CD4-positive, alpha-beta memory T cell (primary cell): ENCODE measurements around the gene CCDC198. TPM values are rescaled to one million over a fixed set of nuclear protein-coding genes. Genes with fewer than 3 reads are reported as not detected.

ENCODE experiments used
- CTCF ChIA-PET: fragments of 350-600 bp; sonication (Branson Sonifier 250); formaldehyde crosslinking; loops from one replicate; lab custom pipeline; 2021; ENCODE audit warnings: inconsistent platforms; ENCODE audit not compliant: partially characterized antibody; lab: Charles Lee
- POLR2A ChIA-PET: fragments of 350-600 bp; sonication (Branson Sonifier 250); formaldehyde crosslinking; loops from one replicate; lab custom pipeline; 2021; ENCODE audit not compliant: partially characterized antibody; lab: Charles Lee
- DNase-seq, 5 donors: peaks; one replicate each; pipeline versions ENCODE4 v3.0.0 to v3.0.0-alpha.2; 2020 to 2022; ENCODE audit warnings: mixed read lengths in 1 of 5
- H3K27ac ChIP-seq: one replicate; pipeline ENCODE4 v1.7.0; 2013; ENCODE audit warnings: low read depth, low read length
- H3K27me3 ChIP-seq: 2 replicates; pipeline ENCODE4 v1.7.0; 2013; ENCODE audit warnings: mild to moderate bottlenecking, low read length, moderate library complexity; ENCODE audit not compliant: insufficient read depth
- H3K36me3 ChIP-seq: 2 replicates; pipeline ENCODE4 v1.7.0; 2013; ENCODE audit warnings: mild to moderate bottlenecking, low read length, moderate library complexity; ENCODE audit not compliant: insufficient read depth
- H3K4me1 ChIP-seq: 2 replicates; pipeline ENCODE4 v1.7.0; 2013; ENCODE audit warnings: mild to moderate bottlenecking, low read length, moderate library complexity; ENCODE audit not compliant: insufficient read depth
- H3K4me3 ChIP-seq, 2 donors: one replicate each; pipeline ENCODE4 v1.7.0; 2013; ENCODE audit warnings: low read length in 2 of 2, mild to moderate bottlenecking in 1 of 2
- H3K9me3 ChIP-seq, 2 donors: one replicate each; pipeline ENCODE4 v1.7.0; 2013; ENCODE audit warnings: low read length in 2 of 2, control low read depth in 1 of 2; ENCODE audit not compliant: control insufficient read depth in 1 of 2
- H3K27ac Mint-ChIP-seq, 7 donors: one replicate each; pipeline ENCODE4 v1.8.0; 2020 to 2021; ENCODE audit warnings: mixed read lengths in 7 of 7, mild to moderate bottlenecking in 6 of 7, inconsistent platforms in 3 of 7, moderate library complexity in 3 of 7
- H3K27me3 Mint-ChIP-seq, 2 donors: one replicate each; pipeline ENCODE4 v1.8.0; 2020 to 2021; ENCODE audit warnings: mixed read lengths in 2 of 2
- H3K36me3 Mint-ChIP-seq, 2 donors: one replicate each; pipeline ENCODE4 v1.8.0; 2020 to 2021; ENCODE audit warnings: mixed read lengths in 2 of 2, inconsistent platforms in 1 of 2, mild to moderate bottlenecking in 1 of 2
- H3K4me1 Mint-ChIP-seq, 4 donors: one replicate each; pipeline ENCODE4 v1.8.0; 2020 to 2021; ENCODE audit warnings: mixed read lengths in 4 of 4, mild to moderate bottlenecking in 1 of 4
- H3K4me3 Mint-ChIP-seq, 8 donors: one replicate each; pipeline ENCODE4 v1.8.0; 2020 to 2021; ENCODE audit warnings: mixed read lengths in 8 of 8, mild to moderate bottlenecking in 7 of 8, moderate library complexity in 6 of 8, inconsistent platforms in 3 of 8
- H3K9me3 Mint-ChIP-seq, 8 donors: one replicate each; pipeline ENCODE4 v1.8.0; 2020 to 2021; ENCODE audit warnings: mixed read lengths in 8 of 8, mild to moderate bottlenecking in 5 of 8, inconsistent platforms in 3 of 8, moderate library complexity in 1 of 8
- intact Hi-C: fragments of 100-400 bp; cut with micrococcal nuclease; formaldehyde crosslinking; loops from one replicate; pipeline ENCODE4 v1.15.1; 2023
- polyA plus RNA-seq, 2 donors: library from polyadenylated mRNA; unstranded; fragments of 300-500 nt; fragmentation: Illumina TruSeq; gene quantifications; one replicate each; pipeline ENCODE4 v1.2.3, GENCODE V29; 2021
- total RNA-seq, 2 experiments: library from RNA; stranded (reverse); gene quantifications; one replicate each; pipeline ENCODE4 v1.2.3, GENCODE V29; 2021

Gene CCDC198
- total and polyA plus RNA-seq, 4 experiments from 2014 or later, result not detected

DNA sequence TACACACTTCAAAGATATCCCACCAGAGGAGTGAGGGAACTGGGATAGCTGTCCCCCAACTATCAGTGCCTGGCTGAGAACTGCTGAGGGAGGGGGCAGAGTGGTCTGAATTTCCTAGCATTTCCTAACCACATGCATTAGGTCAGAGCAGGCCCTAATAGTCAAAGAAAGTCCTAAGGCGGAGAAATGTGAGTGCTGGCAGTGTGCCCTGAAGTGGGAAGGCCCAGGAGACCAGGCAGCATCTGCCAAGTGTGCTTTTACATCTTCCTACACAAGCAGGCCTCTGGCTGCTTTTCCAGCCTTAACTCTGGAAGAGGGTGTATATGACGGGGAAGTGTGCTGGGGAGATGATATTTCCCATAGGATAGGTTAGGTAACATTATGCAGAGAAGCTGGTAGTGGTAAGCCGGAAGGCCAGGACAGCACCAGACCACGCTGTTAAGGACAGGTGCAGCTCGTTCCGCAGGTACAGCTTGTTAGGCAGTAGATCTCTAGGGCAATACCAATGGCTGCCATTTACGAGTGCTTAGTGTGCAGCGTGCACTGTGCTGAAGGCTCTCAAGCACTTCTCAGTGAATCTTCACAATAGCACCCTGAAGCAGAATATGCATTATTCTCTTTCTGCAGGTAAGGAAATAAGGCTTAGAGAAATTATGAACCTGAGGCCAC, 9.1 kb upstream of the CCDC198 start:
- Histone ChIP-seq H3K9me3 (no peaks in the 10 kb centered on the region), H3K27ac (no peak overlapping the region), H3K36me3 (no peaks in the 10 kb centered on the region), H3K4me3 (no peak overlapping the region), H3K27me3 (no peaks in the 10 kb centered on the region), H3K4me1 (no peaks in the 10 kb centered on the region)
- ChIA-PET CTCF (no interaction called here), POLR2A (no interaction called here)
- no peak for DNase-seq
- intact Hi-C loops, result no loop called here
- no peaks in the 10 kb centered on the region for H3K4me1 Mint-ChIP-seq
- H3K27me3 Mint-ChIP-seq, result peaks cover 0 to 2% of the 10 kb centered on the region in 2 donors
- H3K9me3 Mint-ChIP-seq, result peaks cover 0 to 3% (median 2%) of the 10 kb centered on the region in 8 donors
- H3K27ac Mint-ChIP-seq, result no peak overlapping the region
- no peaks in the 10 kb centered on the region for H3K36me3 Mint-ChIP-seq
- H3K4me3 Mint-ChIP-seq, result no peak overlapping the region

GRCh38 chr14:57501039-57501557, 7.4 kb upstream of the CCDC198 start:
- peaks cover 0 to 2% of the 10 kb centered on the region in 2 donors for H3K27me3 Mint-ChIP-seq
- Histone ChIP-seq H3K9me3 (no peaks in the 10 kb centered on the region), H3K27me3 (no peaks in the 10 kb centered on the region), H3K4me1 (no peaks in the 10 kb centered on the region), H3K4me3 (no peak overlapping the region), H3K36me3 (no peaks in the 10 kb centered on the region), H3K27ac (no peak overlapping the region)
- DNase-seq, result no peak
- intact Hi-C loops, result no loop called here
- peaks cover 0 to 3% (median 2%) of the 10 kb centered on the region in 8 donors for H3K9me3 Mint-ChIP-seq
- POLR2A ChIA-PET, result no interaction called here
- CTCF ChIA-PET, result no interaction called here
- no peaks in the 10 kb centered on the region for H3K36me3 Mint-ChIP-seq
- H3K27ac Mint-ChIP-seq, result no peak overlapping the region
- no peaks in the 10 kb centered on the region for H3K4me1 Mint-ChIP-seq
- no peak overlapping the region for H3K4me3 Mint-ChIP-seq

DNA sequence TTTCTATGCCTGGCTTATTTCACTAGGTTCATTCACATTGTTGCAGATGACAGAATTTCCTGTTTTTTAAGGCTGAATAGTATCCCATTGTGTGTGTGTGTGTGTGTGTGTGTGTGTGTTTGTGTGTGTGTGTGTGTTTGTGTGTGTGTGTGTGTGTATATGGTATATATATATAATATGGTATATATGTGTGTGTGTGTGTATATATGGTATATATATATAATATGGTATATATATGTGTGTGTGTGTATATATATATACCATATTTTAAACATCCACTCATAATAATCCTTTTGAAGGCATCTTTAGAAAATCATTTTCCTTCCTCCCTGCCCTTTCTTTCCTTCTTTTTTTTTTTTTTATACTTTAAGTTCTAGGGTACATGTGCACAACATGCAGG, 5.0 kb upstream of the CCDC198 start:
- ChIA-PET CTCF (no interaction called here), POLR2A (no interaction called here)
- no peak for DNase-seq
- no peaks in the 10 kb centered on the region for H3K36me3 Mint-ChIP-seq
- Histone ChIP-seq H3K27ac (no peak overlapping the region), H3K4me1 (no peaks in the 10 kb centered on the region), H3K36me3 (no peaks in the 10 kb centered on the region), H3K27me3 (no peaks in the 10 kb centered on the region), H3K9me3 (no peaks in the 10 kb centered on the region), H3K4me3 (no peak overlapping the region)
- H3K27ac Mint-ChIP-seq, result no peak overlapping the region
- peaks cover 0 to 1% (median 0%) of the 10 kb centered on the region in 4 donors for H3K4me1 Mint-ChIP-seq
- H3K27me3 Mint-ChIP-seq, result peaks cover 0 to 2% of the 10 kb centered on the region in 2 donors
- intact Hi-C loops, result no loop called here
- H3K4me3 Mint-ChIP-seq, result no peak overlapping the region
- H3K9me3 Mint-ChIP-seq, result peaks cover 0 to 3% (median 2%) of the 10 kb centered on the region in 8 donors

DNA sequence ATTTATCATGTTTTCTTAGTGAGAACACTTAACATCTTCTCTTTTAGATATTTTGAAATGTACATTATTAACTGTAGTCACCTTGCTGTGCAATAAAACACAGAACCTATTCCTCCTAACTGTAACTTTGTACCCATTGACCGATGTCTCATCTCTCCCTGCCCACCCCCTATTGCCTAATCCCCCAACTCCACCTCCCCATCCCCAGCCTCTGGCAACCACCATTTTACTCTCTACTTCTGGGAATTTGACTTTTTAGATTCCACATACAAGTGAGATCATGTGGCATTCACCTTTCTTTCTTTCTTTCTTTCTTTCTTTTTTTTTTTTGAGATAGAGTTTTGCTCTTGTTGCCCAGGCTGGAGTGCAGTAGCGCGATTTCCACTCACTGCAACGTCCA, 4.4 kb upstream of the CCDC198 start:
- ChIA-PET POLR2A (no interaction called here), CTCF (no interaction called here)
- peaks cover 0 to 3% (median 2%) of the 10 kb centered on the region in 8 donors for H3K9me3 Mint-ChIP-seq
- no peaks in the 10 kb centered on the region for H3K36me3 ChIP-seq
- H3K27ac ChIP-seq, result no peak overlapping the region
- H3K4me1 ChIP-seq, result no peaks in the 10 kb centered on the region
- peaks cover 0 to 1% (median 0%) of the 10 kb centered on the region in 4 donors for H3K4me1 Mint-ChIP-seq
- no peak overlapping the region for H3K4me3 ChIP-seq
- H3K9me3 ChIP-seq, result no peaks in the 10 kb centered on the region
- H3K36me3 Mint-ChIP-seq, result no peaks in the 10 kb centered on the region
- no peak overlapping the region for H3K27ac Mint-ChIP-seq
- H3K27me3 ChIP-seq, result no peaks in the 10 kb centered on the region
- intact Hi-C loops, result no loop called here
- peaks cover 0 to 2% of the 10 kb centered on the region in 2 donors for H3K27me3 Mint-ChIP-seq
- H3K4me3 Mint-ChIP-seq, result no peak overlapping the region
- no peak for DNase-seq

DNA sequence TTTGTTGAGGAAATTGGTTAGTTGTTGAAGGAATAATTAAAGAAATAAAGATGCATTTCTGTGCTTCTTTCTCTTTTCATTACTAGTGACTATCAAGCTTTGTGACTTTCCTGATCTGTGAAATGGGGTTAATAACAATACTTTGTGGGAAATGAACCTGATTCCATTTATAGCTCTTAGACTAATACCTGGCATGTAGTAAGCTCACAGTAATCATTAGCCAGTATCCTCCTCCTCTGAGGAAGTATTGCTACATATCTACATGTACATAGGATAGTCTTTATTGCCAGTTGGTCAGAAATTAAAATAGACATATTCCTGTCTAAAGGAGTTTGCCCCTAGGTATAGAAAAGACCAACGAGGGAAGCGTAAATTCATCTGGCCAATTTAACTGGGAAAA, 1.8 kb upstream of the CCDC198 start:
- no peak overlapping the region for H3K4me3 Mint-ChIP-seq
- Histone ChIP-seq H3K36me3 (no peaks in the 10 kb centered on the region), H3K27ac (no peak overlapping the region), H3K27me3 (no peaks in the 10 kb centered on the region), H3K9me3 (no peaks in the 10 kb centered on the region), H3K4me3 (no peak overlapping the region), H3K4me1 (no peaks in the 10 kb centered on the region)
- peaks cover 0 to 1% (median 0%) of the 10 kb centered on the region in 4 donors for H3K4me1 Mint-ChIP-seq
- POLR2A ChIA-PET, result no interaction called here
- no peaks in the 10 kb centered on the region for H3K36me3 Mint-ChIP-seq
- intact Hi-C loops, result no loop called here
- CTCF ChIA-PET, result no interaction called here
- H3K27ac Mint-ChIP-seq, result no peak overlapping the region
- H3K9me3 Mint-ChIP-seq, result peaks cover 0 to 3% (median 1%) of the 10 kb centered on the region in 8 donors
- peaks cover 0 to 2% of the 10 kb centered on the region in 2 donors for H3K27me3 Mint-ChIP-seq
- DNase-seq, result no peak

- Mint-ChIP-seq H3K9me3 (peaks cover 0 to 3% (median 0%) of the 10 kb centered on the region in 8 donors), H3K27ac (no peak overlapping the region), H3K4me3 (no peak overlapping the region), H3K36me3 (no peaks in the 10 kb centered on the region), H3K4me1 (peaks cover 0 to 1% (median 0%) of the 10 kb centered on the region in 4 donors), H3K27me3 (peaks cover 0 to 2% of the 10 kb centered on the region in 2 donors)
- H3K36me3 ChIP-seq, result no peaks in the 10 kb centered on the region
- no peak for DNase-seq
- H3K9me3 ChIP-seq, result no peaks in the 10 kb centered on the region
- no peak overlapping the region for H3K4me3 ChIP-seq
- POLR2A ChIA-PET, result no interaction called here
- no peaks in the 10 kb centered on the region for H3K4me1 ChIP-seq
- intact Hi-C loops, result no loop called here
- H3K27me3 ChIP-seq, result no peaks in the 10 kb centered on the region
- H3K27ac ChIP-seq, result no peak overlapping the region
- CTCF ChIA-PET, result no interaction called here
Observed at GRCh38 chr14:57492859-57493258, 798 bp downstream of the CCDC198 start.

GRCh38 chr14:57491640-57492039, 2.0 kb downstream of the CCDC198 start:
- Mint-ChIP-seq H3K9me3 (peaks cover 0 to 3% (median 0%) of the 10 kb centered on the region in 8 donors), H3K4me3 (no peak overlapping the region), H3K36me3 (no peaks in the 10 kb centered on the region), H3K27me3 (peaks cover 0 to 2% of the 10 kb centered on the region in 2 donors), H3K4me1 (peaks cover 0 to 1% (median 0%) of the 10 kb centered on the region in 4 donors), H3K27ac (no peak overlapping the region)
- no peaks in the 10 kb centered on the region for H3K27me3 ChIP-seq
- no peaks in the 10 kb centered on the region for H3K36me3 ChIP-seq
- ChIA-PET CTCF (no interaction called here), POLR2A (no interaction called here)
- H3K4me3 ChIP-seq, result no peak overlapping the region
- DNase-seq, result no peak
- H3K4me1 ChIP-seq, result no peaks in the 10 kb centered on the region
- H3K27ac ChIP-seq, result no peak overlapping the region
- no peaks in the 10 kb centered on the region for H3K9me3 ChIP-seq
- intact Hi-C loops, result no loop called here
